Measurements from ENCODE around the gene FAM3B. TPM values are rescaled to one million over a fixed set of nuclear protein-coding genes. Genes with fewer than 3 reads are reported as not detected.
A peak's percentile ranks its signal among the peaks of the same experiment; 100 is the strongest.

FAM3B gene
- total and polyA plus RNA-seq, 2 of the 4 experiments (the other 2 are of a cell fraction): not detected

DNA sequence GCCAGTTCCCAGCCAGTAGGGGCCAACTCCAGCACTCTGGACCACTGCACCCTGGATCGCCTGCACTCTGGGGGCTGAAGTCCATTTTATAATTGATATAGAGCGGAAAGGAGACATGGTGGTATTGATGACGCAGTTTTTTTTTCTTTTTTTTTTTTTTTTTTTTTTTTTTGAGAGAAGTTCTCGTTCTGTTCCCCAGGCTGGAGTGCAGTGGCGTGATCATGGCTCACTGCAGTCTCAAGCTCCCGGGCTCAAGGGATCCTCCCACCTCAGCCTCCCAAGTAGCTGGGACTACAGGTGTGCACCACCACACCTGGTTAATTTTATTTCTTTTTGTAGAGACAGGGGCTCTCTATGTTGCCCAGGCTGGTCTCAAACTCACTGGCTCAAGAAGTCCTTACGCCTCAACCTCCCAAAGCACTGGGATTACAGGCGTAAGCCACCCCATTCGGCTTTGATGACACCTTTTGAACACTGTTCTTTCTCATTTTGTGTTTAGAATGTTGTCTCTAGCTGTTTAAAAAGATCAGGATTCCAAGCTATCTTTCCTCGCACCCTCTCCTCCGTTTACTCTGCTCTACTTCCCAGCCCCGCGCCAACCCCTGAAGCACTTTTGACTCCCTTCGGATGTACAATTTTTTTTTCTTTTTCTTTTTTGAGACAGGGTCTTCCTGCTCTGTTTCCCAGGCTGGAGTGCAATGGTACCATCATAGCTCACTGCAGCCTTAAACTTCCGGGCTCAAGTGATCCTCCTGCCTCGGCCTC lies 46.2 kb downstream of the FAM3B start:
- DNase-seq: no peak
- H3K4me3 ChIP-seq (ENCODE audit: insufficient read depth, low read depth, low read length): no peak overlapping the region
- H3K27ac ChIP-seq (ENCODE audit: insufficient read depth, low read length): no peak overlapping the region
- H4K91ac ChIP-seq (ENCODE audit: insufficient read depth, low read depth, low read length): no peak overlapping the region
- H3K79me1 ChIP-seq (ENCODE audit: low read depth in 1 of 2, low read length in 2 of 2): no peaks in the 10 kb centered on the region
- CTCF ChIA-PET: interaction anchor here (0.7 kb wide), 1 partner anchor 193 kb away, joined by 3 read pairs; no protein-coding TSS in a partner anchor
- H3K9me1 ChIP-seq (ENCODE audit: insufficient read depth, low read length): no peaks in the 10 kb centered on the region; the same call in 1 of the 2 replicates
- no peak overlapping the region for H3K9ac ChIP-seq (ENCODE audit: low read depth, low read length)
- no peak overlapping the region; the same call in 1 of the 2 replicates for H3K4me2 ChIP-seq (ENCODE audit: low read depth, low read length)
- BruUV-seq (replicated peaks): no TSS peak
- H3K4me1 ChIP-seq (ENCODE audit: control insufficient read depth, insufficient read depth, low read length): peaks cover 8% of the 10 kb centered on the region
- no peak for ATAC-seq (ENCODE audit: low read depth)
- peaks cover under 1% of the 10 kb centered on the region; the same call in 1 of the 2 replicates for H3K27me3 ChIP-seq (ENCODE audit: control insufficient read depth, insufficient read depth, low read length)
- H2AK9ac ChIP-seq (replicated peaks; ENCODE audit: low read depth, low read length, poor library complexity): peak overlapping the region; percentile 15
- POLR2A ChIA-PET (ENCODE audit: unreplicated experiment): no interaction called here
- H2BK120ac ChIP-seq (ENCODE audit: low read depth, low read length): no peak overlapping the region
- no peak overlapping the region for H3K14ac ChIP-seq (replicated peaks; ENCODE audit: low read depth, low read length)
- H3K18ac ChIP-seq (ENCODE audit: low read depth, low read length): no peak overlapping the region
- peak overlapping the region in 1 of 2 experiments; percentile 79; a peak in 1 of 4 replicates for H4K8ac ChIP-seq (ENCODE audit: low read depth in 2 of 2, low read length in 2 of 2)
- no peak overlapping the region for H3K56ac ChIP-seq (ENCODE audit: extremely low read depth, insufficient read depth, low read length)
- H3K9me3 ChIP-seq (ENCODE audit: control insufficient read depth, insufficient read depth, low read length): no peaks in the 10 kb centered on the region
- no peak overlapping the region for H3K23ac ChIP-seq (ENCODE audit: low read depth, low read length)
- no peak overlapping the region for H3K4ac ChIP-seq (ENCODE audit: low read depth, low read length)
- intact Hi-C loops (cut with micrococcal nuclease) (loop anchor here (5.0 kb wide), 1 partner anchor 60 kb away; no protein-coding TSS in a partner anchor), dilution Hi-C loops (cut with HindIII; ENCODE audit: low sequenced_read_pairs, unreplicated experiment) (no loop called here), in situ Hi-C loops (cut with MboI; ENCODE audit: low sequenced_read_pairs) (no loop called here)
- H3K36me3 ChIP-seq (ENCODE audit: control insufficient read depth, insufficient read depth, low read length): no peaks in the 10 kb centered on the region
- no CpG with 5 or more reads among the region's 16 CpGs for WGBS, 2 experiments (ENCODE audit: extremely low coverage in 2 of 2, insufficient read length in 1 of 2)
- H2AFZ ChIP-seq (replicated peaks; ENCODE audit: low read length, poor library complexity): no peak overlapping the region
- H4K5ac ChIP-seq (ENCODE audit: low read depth, low read length): no peak overlapping the region; the same call in 1 of the 2 replicates
- no peaks in the 10 kb centered on the region for H4K20me1 ChIP-seq (ENCODE audit: insufficient read depth, low read length)
- H2BK20ac ChIP-seq (ENCODE audit: low read depth, low read length): no peak overlapping the region
- no peak overlapping the region for H2AK5ac ChIP-seq (ENCODE audit: low read depth, low read length)
- H2BK15ac ChIP-seq (ENCODE audit: low read depth, low read length): no peak overlapping the region
- no peak overlapping the region for H2BK5ac ChIP-seq (ENCODE audit: low read depth, low read length, poor library complexity, severe bottlenecking)
- TF ChIP-seq RFX5 (IDR thresholded peaks at IDR 0.05; ENCODE audit: low read depth, low read length): no peak
- TF ChIP-seq RCOR1 (IDR thresholded peaks at IDR 0.05; ENCODE audit: insufficient replicate concordance, low read length): no peak
- no peak for TF ChIP-seq CHD1 (IDR thresholded peaks at IDR 0.05; ENCODE audit: low read depth, low read length)
- TF ChIP-seq MAFK (IDR thresholded peaks at IDR 0.05; ENCODE audit: low read depth, low read length): no peak
- TF ChIP-seq, protein P1, sequence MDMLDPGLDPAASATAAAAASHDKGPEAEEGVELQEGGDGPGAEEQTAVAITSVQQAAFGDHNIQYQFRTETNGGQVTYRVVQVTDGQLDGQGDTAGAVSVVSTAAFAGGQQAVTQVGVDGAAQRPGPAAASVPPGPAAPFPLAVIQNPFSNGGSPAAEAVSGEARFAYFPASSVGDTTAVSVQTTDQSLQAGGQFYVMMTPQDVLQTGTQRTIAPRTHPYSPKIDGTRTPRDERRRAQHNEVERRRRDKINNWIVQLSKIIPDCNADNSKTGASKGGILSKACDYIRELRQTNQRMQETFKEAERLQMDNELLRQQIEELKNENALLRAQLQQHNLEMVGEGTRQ (IDR thresholded peaks at IDR 0.05; ENCODE audit: low read depth, low read length): no peak
- TF ChIP-seq NFE2L2 (IDR thresholded peaks at IDR 0.05; ENCODE audit: low read depth, low read length): no peak
- TF ChIP-seq MAZ (IDR thresholded peaks at IDR 0.05; ENCODE audit: borderline replicate concordance, low read depth, low read length): no peak
- TF ChIP-seq, protein P2, sequence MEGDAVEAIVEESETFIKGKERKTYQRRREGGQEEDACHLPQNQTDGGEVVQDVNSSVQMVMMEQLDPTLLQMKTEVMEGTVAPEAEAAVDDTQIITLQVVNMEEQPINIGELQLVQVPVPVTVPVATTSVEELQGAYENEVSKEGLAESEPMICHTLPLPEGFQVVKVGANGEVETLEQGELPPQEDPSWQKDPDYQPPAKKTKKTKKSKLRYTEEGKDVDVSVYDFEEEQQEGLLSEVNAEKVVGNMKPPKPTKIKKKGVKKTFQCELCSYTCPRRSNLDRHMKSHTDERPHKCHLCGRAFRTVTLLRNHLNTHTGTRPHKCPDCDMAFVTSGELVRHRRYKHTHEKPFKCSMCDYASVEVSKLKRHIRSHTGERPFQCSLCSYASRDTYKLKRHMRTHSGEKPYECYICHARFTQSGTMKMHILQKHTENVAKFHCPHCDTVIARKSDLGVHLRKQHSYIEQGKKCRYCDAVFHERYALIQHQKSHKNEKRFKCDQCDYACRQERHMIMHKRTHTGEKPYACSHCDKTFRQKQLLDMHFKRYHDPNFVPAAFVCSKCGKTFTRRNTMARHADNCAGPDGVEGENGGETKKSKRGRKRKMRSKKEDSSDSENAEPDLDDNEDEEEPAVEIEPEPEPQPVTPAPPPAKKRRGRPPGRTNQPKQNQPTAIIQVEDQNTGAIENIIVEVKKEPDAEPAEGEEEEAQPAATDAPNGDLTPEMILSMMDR (conservative IDR thresholded peaks at IDR 0.05; ENCODE audit: low read depth, low read length): no peak
- no peak for TF ChIP-seq MXI1 (IDR thresholded peaks at IDR 0.05; ENCODE audit: borderline replicate concordance, low read depth, low read length)
- no peak for TF ChIP-seq RAD21 (IDR thresholded peaks at IDR 0.05; ENCODE audit: low read length)
- TF ChIP-seq, protein P3, sequence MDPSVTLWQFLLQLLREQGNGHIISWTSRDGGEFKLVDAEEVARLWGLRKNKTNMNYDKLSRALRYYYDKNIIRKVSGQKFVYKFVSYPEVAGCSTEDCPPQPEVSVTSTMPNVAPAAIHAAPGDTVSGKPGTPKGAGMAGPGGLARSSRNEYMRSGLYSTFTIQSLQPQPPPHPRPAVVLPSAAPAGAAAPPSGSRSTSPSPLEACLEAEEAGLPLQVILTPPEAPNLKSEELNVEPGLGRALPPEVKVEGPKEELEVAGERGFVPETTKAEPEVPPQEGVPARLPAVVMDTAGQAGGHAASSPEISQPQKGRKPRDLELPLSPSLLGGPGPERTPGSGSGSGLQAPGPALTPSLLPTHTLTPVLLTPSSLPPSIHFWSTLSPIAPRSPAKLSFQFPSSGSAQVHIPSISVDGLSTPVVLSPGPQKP (IDR thresholded peaks at IDR 0.05; ENCODE audit: borderline replicate concordance, low read depth, low read length): no peak
- TF ChIP-seq SMC3 (IDR thresholded peaks at IDR 0.05; ENCODE audit: low read depth, low read length): no peak
- no peak for TF ChIP-seq BHLHE40 (IDR thresholded peaks at IDR 0.05; ENCODE audit: low read depth, low read length)
- TF ChIP-seq FOS (IDR thresholded peaks at IDR 0.05; ENCODE audit: low read depth, low read length): no peak

Measured in IMR-90 (cell line).